ENCODE measurements around the gene ADH1B.
"Not testable (repeated sequence)": the region's sequence is repeated elsewhere in the genome, so short reads cannot be mapped to it uniquely, and the experiment has no call there.

The ADH1B gene

GRCh38 chr4:99342624-99343023, 21.4 kb upstream of the ADH1B start:
- H3K27ac Mint-ChIP-seq; H3K9me3 Mint-ChIP-seq; H3K4me3 Mint-ChIP-seq; H3K4me1 Mint-ChIP-seq (ENCODE audit: low read depth); intact Hi-C loops (cut with micrococcal nuclease); H3K36me3 Mint-ChIP-seq (ENCODE audit: low read depth); H3K27me3 Mint-ChIP-seq: not testable (repeated sequence)

- intact Hi-C loops (cut with micrococcal nuclease): no loop called here
- Mint-ChIP-seq H3K4me1 (ENCODE audit: low read depth) (no peaks in the 10 kb centered on the region), H3K36me3 (ENCODE audit: low read depth) (no peaks in the 10 kb centered on the region), H3K27me3 (no peaks in the 10 kb centered on the region), H3K27ac (no peak overlapping the region), H3K4me3 (no peak overlapping the region), H3K9me3 (no peaks in the 10 kb centered on the region)
Measured at GRCh38 chr4:99341426-99341825, 20.2 kb upstream of the ADH1B start.

GRCh38 chr4:99339172-99339571, 18.0 kb upstream of the ADH1B start:
- Mint-ChIP-seq H3K4me3 (no peak overlapping the region), H3K27ac (no peak overlapping the region), H3K36me3 (ENCODE audit: low read depth) (no peaks in the 10 kb centered on the region), H3K27me3 (no peaks in the 10 kb centered on the region), H3K9me3 (no peaks in the 10 kb centered on the region), H3K4me1 (ENCODE audit: low read depth) (no peaks in the 10 kb centered on the region)
- intact Hi-C loops (cut with micrococcal nuclease): no loop called here

- Mint-ChIP-seq H3K27me3 (no peaks in the 10 kb centered on the region), H3K4me3 (no peak overlapping the region), H3K27ac (no peak overlapping the region), H3K4me1 (ENCODE audit: low read depth) (no peaks in the 10 kb centered on the region), H3K9me3 (peaks cover 9% of the 10 kb centered on the region), H3K36me3 (ENCODE audit: low read depth) (no peaks in the 10 kb centered on the region)
- intact Hi-C loops (cut with micrococcal nuclease): no loop called here
Measured at GRCh38 chr4:99336553-99336952, 15.4 kb upstream of the ADH1B start.

GRCh38 chr4:99334880-99335279, 13.7 kb upstream of the ADH1B start:
- Mint-ChIP-seq H3K4me1 (ENCODE audit: low read depth) (no peaks in the 10 kb centered on the region), H3K4me3 (no peak overlapping the region), H3K9me3 (peaks cover 11% of the 10 kb centered on the region), H3K27me3 (no peaks in the 10 kb centered on the region), H3K36me3 (ENCODE audit: low read depth) (no peaks in the 10 kb centered on the region), H3K27ac (no peak overlapping the region)
- intact Hi-C loops (cut with micrococcal nuclease): no loop called here

GRCh38 chr4:99330648-99331047, 9.4 kb upstream of the ADH1B start:
- no peak overlapping the region for H3K4me3 Mint-ChIP-seq
- H3K27ac Mint-ChIP-seq: no peak overlapping the region

GRCh38 chr4:99329876-99330275, 8.7 kb upstream of the ADH1B start:
- Mint-ChIP-seq H3K4me1 (ENCODE audit: low read depth) (no peaks in the 10 kb centered on the region), H3K27ac (no peak overlapping the region), H3K9me3 (peaks cover 18% of the 10 kb centered on the region), H3K36me3 (ENCODE audit: low read depth) (no peaks in the 10 kb centered on the region), H3K27me3 (no peaks in the 10 kb centered on the region), H3K4me3 (no peak overlapping the region)
- intact Hi-C loops (cut with micrococcal nuclease): no loop called here

More at GRCh38 chr4:99330648-99331047, 9.4 kb upstream of the ADH1B start:
- intact Hi-C loops (cut with micrococcal nuclease): no loop called here
- peaks cover 18% of the 10 kb centered on the region for H3K9me3 Mint-ChIP-seq
- no peaks in the 10 kb centered on the region for H3K36me3 Mint-ChIP-seq (ENCODE audit: low read depth)
- no peaks in the 10 kb centered on the region for H3K27me3 Mint-ChIP-seq
- no peaks in the 10 kb centered on the region for H3K4me1 Mint-ChIP-seq (ENCODE audit: low read depth)

GRCh38 chr4:99324979-99325378, 3.8 kb upstream of the ADH1B start:
- Mint-ChIP-seq H3K4me3 (no peak overlapping the region), H3K27me3 (no peaks in the 10 kb centered on the region), H3K27ac (no peak overlapping the region), H3K36me3 (ENCODE audit: low read depth) (no peaks in the 10 kb centered on the region), H3K9me3 (peaks cover 13% of the 10 kb centered on the region), H3K4me1 (ENCODE audit: low read depth) (no peaks in the 10 kb centered on the region)
- intact Hi-C loops (cut with micrococcal nuclease): no loop called here

GRCh38 chr4:99324361-99324760, 3.2 kb upstream of the ADH1B start:
- Mint-ChIP-seq H3K4me3 (no peak overlapping the region), H3K27me3 (no peaks in the 10 kb centered on the region), H3K4me1 (ENCODE audit: low read depth) (no peaks in the 10 kb centered on the region), H3K9me3 (peaks cover 7% of the 10 kb centered on the region), H3K27ac (no peak overlapping the region), H3K36me3 (ENCODE audit: low read depth) (no peaks in the 10 kb centered on the region)
- intact Hi-C loops (cut with micrococcal nuclease): no loop called here

GRCh38 chr4:99323756-99324155, 2.6 kb upstream of the ADH1B start:
- H3K9me3 Mint-ChIP-seq: peaks cover 5% of the 10 kb centered on the region
- H3K4me1 Mint-ChIP-seq (ENCODE audit: low read depth): no peaks in the 10 kb centered on the region
- no peaks in the 10 kb centered on the region for H3K36me3 Mint-ChIP-seq (ENCODE audit: low read depth)
- no peak overlapping the region for H3K27ac Mint-ChIP-seq
- H3K27me3 Mint-ChIP-seq: no peaks in the 10 kb centered on the region
- intact Hi-C loops (cut with micrococcal nuclease): no loop called here
- no peak overlapping the region for H3K4me3 Mint-ChIP-seq

- H3K4me3 Mint-ChIP-seq; H3K9me3 Mint-ChIP-seq; H3K36me3 Mint-ChIP-seq (ENCODE audit: low read depth); intact Hi-C loops (cut with micrococcal nuclease); H3K27me3 Mint-ChIP-seq; H3K4me1 Mint-ChIP-seq (ENCODE audit: low read depth); H3K27ac Mint-ChIP-seq: not testable (repeated sequence)
Measured at GRCh38 chr4:99317811-99318210, 3.4 kb downstream of the ADH1B start.

GRCh38 chr4:99317354-99317753, 3.8 kb downstream of the ADH1B start:
- Mint-ChIP-seq H3K4me3 (no peak overlapping the region), H3K27ac (no peak overlapping the region), H3K27me3 (no peaks in the 10 kb centered on the region)

GRCh38 chr4:99315839-99316238, 5.4 kb downstream of the ADH1B start:
- H3K27ac Mint-ChIP-seq: no peak overlapping the region
- H3K4me1 Mint-ChIP-seq (ENCODE audit: low read depth): no peaks in the 10 kb centered on the region
- H3K9me3 Mint-ChIP-seq: no peaks in the 10 kb centered on the region
- H3K4me3 Mint-ChIP-seq: no peak overlapping the region
- no peaks in the 10 kb centered on the region for H3K27me3 Mint-ChIP-seq
- H3K36me3 Mint-ChIP-seq (ENCODE audit: low read depth): no peaks in the 10 kb centered on the region
- intact Hi-C loops (cut with micrococcal nuclease): no loop called here

More at GRCh38 chr4:99317354-99317753, 3.8 kb downstream of the ADH1B start:
- Mint-ChIP-seq H3K9me3 (no peaks in the 10 kb centered on the region), H3K36me3 (ENCODE audit: low read depth) (no peaks in the 10 kb centered on the region), H3K4me1 (ENCODE audit: low read depth) (no peaks in the 10 kb centered on the region)
- intact Hi-C loops (cut with micrococcal nuclease): no loop called here

- no peaks in the 10 kb centered on the region for H3K4me1 Mint-ChIP-seq (ENCODE audit: low read depth)
- no peaks in the 10 kb centered on the region for H3K27me3 Mint-ChIP-seq
- H3K27ac Mint-ChIP-seq: no peak overlapping the region
- no peak overlapping the region for H3K4me3 Mint-ChIP-seq
- intact Hi-C loops (cut with micrococcal nuclease): no loop called here
- no peaks in the 10 kb centered on the region for H3K9me3 Mint-ChIP-seq
- H3K36me3 Mint-ChIP-seq (ENCODE audit: low read depth): no peaks in the 10 kb centered on the region
Measured at GRCh38 chr4:99314211-99314610, 7.0 kb downstream of the ADH1B start.

GRCh38 chr4:99310389-99310788, 10.8 kb downstream of the ADH1B start:
- intact Hi-C loops (cut with micrococcal nuclease): no loop called here
- Mint-ChIP-seq H3K4me3 (no peak overlapping the region), H3K36me3 (ENCODE audit: low read depth) (no peaks in the 10 kb centered on the region), H3K4me1 (ENCODE audit: low read depth) (no peaks in the 10 kb centered on the region), H3K27me3 (no peaks in the 10 kb centered on the region), H3K9me3 (no peaks in the 10 kb centered on the region), H3K27ac (no peak overlapping the region)

Data from dendritic cell treated with granulocyte-macrophage colony-stimulating factor and Interleukin-4, amounts not matched to agents 40 ng/mL and 50 ng/mL, for 4 days (primary cell).